Psoas muscle (tissue), 8 donors: Measurements from ENCODE around the gene DDI1. TPM values are rescaled to one million over a fixed set of nuclear protein-coding genes. Genes with fewer than 3 reads are reported as not detected.

Experiments
- ATAC-seq, 4 donors: fragments of 200-7000 bp; cut with Tn5 transposase; one replicate each; pipeline ENCODE4 v1.9.1; 2020; ENCODE audit warnings: moderate library complexity in 3 of 4, mild to moderate bottlenecking in 2 of 4
- DNase-seq, 2 donors: peaks; one replicate each; pipeline ENCODE4 v3.0.0-alpha.2; 2020
- H3K27ac ChIP-seq: fragments of 200-600 bp; one replicate; pipeline ENCODE4 v1.8.0; 2022
- H3K27me3 ChIP-seq, 3 donors: fragments of 200-600 bp in 1 of 3; one replicate each; pipeline versions ENCODE4 v1.6.1 to v1.8.0; 2013 to 2022; ENCODE audit warnings: low read length in 2 of 3, mild to moderate bottlenecking in 2 of 3, moderate library complexity in 1 of 3; ENCODE audit not compliant: insufficient read depth in 3 of 3
- H3K36me3 ChIP-seq, 2 donors: fragments of 200-600 bp in 1 of 2; one replicate each; pipeline versions ENCODE4 v1.6.1 to v1.8.0; 2013 to 2022; ENCODE audit warnings: low read depth in 1 of 2, mild to moderate bottlenecking in 1 of 2, moderate library complexity in 1 of 2; ENCODE audit not compliant: insufficient read depth in 1 of 2
- H3K4me1 ChIP-seq: fragments of 200-600 bp; one replicate; pipeline ENCODE4 v1.8.0; 2022
- H3K4me3 ChIP-seq: fragments of 200-600 bp; one replicate; pipeline ENCODE4 v1.8.0; 2022; ENCODE audit warnings: mild to moderate bottlenecking
- H3K9me3 ChIP-seq: fragments of 200-600 bp; one replicate; pipeline ENCODE4 v1.8.0; 2022
- WGBS, 3 donors: extraction: QIAGEN DNeasy Blood & Tissue Kit; methylation state at CpG; one replicate each; pipeline versions ENCODE4 v1.1.6 to v1.1.7; 2013; 5-methylcytosine and 5-hydroxymethylcytosine counted together
- intact Hi-C, 2 donors: fragments of 100-400 bp; cut with DNase I; formaldehyde crosslinking; loops; one replicate each; pipeline versions ENCODE4 v1.11.0 to v1.14.2; 2022
- polyA plus RNA-seq, 3 donors: library from polyadenylated mRNA; stranded (reverse); fragments of 200-250 nt; gene quantifications; one replicate each; pipeline ENCODE4 v1.2.3, GENCODE V29; 2013
- total RNA-seq, 4 donors: library from RNA; stranded (reverse); fragmentation: NEBNext Ultra II Directional in 2 of 4; extraction: Animal tissue kit (Norgen Biotek cat#: 25700) in 2 of 4; gene quantifications; one replicate each; pipeline versions ENCODE4 v1.2.1 to v1.2.4, GENCODE V29; 2021 to 2023
- TF ChIP-seq, protein P1 (sequence below): fragments of 200-600 bp; IDR thresholded peaks from one replicate; pipeline ENCODE4 v1.8.0; 2022; ENCODE audit warnings: antibody characterized with exemption
- donor health status: healthy with polysubstance abuse.
- donor health status: DM: no; HTN: no; CAD: no; lungs with moderate emphysema.
- donor health status: Bipolar disorder and iron deficiency.
- donor health status: healthy.
- donor health status: DM: yes; HTN: yes; CAD: no.
- donor health status: DM: no; HTN: no; CAD: no.
- donor health status: DM: no; HTN: no; CAD: no.
- donor health status: DM: yes; HTN: yes; CAD: no.

DDI1 gene
- total and polyA plus RNA-seq, 7 donors: not detected

- no peaks in the 10 kb centered on the region for H3K36me3 ChIP-seq
- TF ChIP-seq, protein P1, sequence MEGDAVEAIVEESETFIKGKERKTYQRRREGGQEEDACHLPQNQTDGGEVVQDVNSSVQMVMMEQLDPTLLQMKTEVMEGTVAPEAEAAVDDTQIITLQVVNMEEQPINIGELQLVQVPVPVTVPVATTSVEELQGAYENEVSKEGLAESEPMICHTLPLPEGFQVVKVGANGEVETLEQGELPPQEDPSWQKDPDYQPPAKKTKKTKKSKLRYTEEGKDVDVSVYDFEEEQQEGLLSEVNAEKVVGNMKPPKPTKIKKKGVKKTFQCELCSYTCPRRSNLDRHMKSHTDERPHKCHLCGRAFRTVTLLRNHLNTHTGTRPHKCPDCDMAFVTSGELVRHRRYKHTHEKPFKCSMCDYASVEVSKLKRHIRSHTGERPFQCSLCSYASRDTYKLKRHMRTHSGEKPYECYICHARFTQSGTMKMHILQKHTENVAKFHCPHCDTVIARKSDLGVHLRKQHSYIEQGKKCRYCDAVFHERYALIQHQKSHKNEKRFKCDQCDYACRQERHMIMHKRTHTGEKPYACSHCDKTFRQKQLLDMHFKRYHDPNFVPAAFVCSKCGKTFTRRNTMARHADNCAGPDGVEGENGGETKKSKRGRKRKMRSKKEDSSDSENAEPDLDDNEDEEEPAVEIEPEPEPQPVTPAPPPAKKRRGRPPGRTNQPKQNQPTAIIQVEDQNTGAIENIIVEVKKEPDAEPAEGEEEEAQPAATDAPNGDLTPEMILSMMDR: no peak
- no peak for DNase-seq
- intact Hi-C loops: no loop called here
- no peak overlapping the region for H3K4me3 ChIP-seq
- no peaks in the 10 kb centered on the region for H3K4me1 ChIP-seq
- whole genome bisulfite sequencing, 3 donors: 85 to 91% (median 88%) methylated on average over 5 of the region's 5 CpGs
- no peak overlapping the region for H3K27ac ChIP-seq
- no peak for ATAC-seq
- H3K9me3 ChIP-seq: no peaks in the 10 kb centered on the region
- H3K27me3 ChIP-seq: no peaks in the 10 kb centered on the region
Observed at GRCh38 chr11:104064034-104064630, 27.7 kb downstream of the DDI1 start.

GRCh38 chr11:104067534-104067933, 31.1 kb downstream of the DDI1 start:
- intact Hi-C loops: no loop called here
- no peaks in the 10 kb centered on the region for H3K36me3 ChIP-seq
- TF ChIP-seq, protein P1: no peak
- H3K27me3 ChIP-seq: no peaks in the 10 kb centered on the region
- DNase-seq (no peak), ATAC-seq (no peak)
- no peaks in the 10 kb centered on the region for H3K9me3 ChIP-seq
- H3K27ac ChIP-seq: no peak overlapping the region
- WGBS, 3 donors: 49 to 67% (median 63%) methylated on average over 1 of the region's 1 CpG
- no peak overlapping the region for H3K4me3 ChIP-seq
- no peaks in the 10 kb centered on the region for H3K4me1 ChIP-seq

- WGBS, 3 donors: 26 to 32% (median 30%) methylated on average over 3 of the region's 3 CpGs
- Histone ChIP-seq H3K27ac (no peak overlapping the region), H3K9me3 (no peaks in the 10 kb centered on the region), H3K36me3 (no peaks in the 10 kb centered on the region), H3K27me3 (no peaks in the 10 kb centered on the region), H3K4me3 (no peak overlapping the region), H3K4me1 (no peaks in the 10 kb centered on the region)
- TF ChIP-seq, protein P1: no peak
- DNase-seq (peak in 1 of 2 donors; percentile 14), ATAC-seq (no peak)
- intact Hi-C loops: no loop called here
Observed at GRCh38 chr11:104073950-104074705, 37.7 kb downstream of the DDI1 start.

- Histone ChIP-seq H3K4me1 (no peaks in the 10 kb centered on the region), H3K9me3 (no peaks in the 10 kb centered on the region), H3K27ac (no peak overlapping the region), H3K36me3 (no peaks in the 10 kb centered on the region), H3K27me3 (no peaks in the 10 kb centered on the region), H3K4me3 (no peak overlapping the region)
- ATAC-seq (no peak), DNase-seq (no peak)
- intact Hi-C loops: no loop called here
- TF ChIP-seq, protein P1: no peak
Observed at GRCh38 chr11:104075091-104075490, 38.7 kb downstream of the DDI1 start.
